Measurements from ENCODE around the gene GET3.
A peak's percentile ranks its signal among the peaks of the same experiment; 100 is the strongest.
"Not testable (repeated sequence)": the region's sequence is repeated elsewhere in the genome, so short reads cannot be mapped to it uniquely, and the experiment has no call there.

The GET3 gene

DNA sequence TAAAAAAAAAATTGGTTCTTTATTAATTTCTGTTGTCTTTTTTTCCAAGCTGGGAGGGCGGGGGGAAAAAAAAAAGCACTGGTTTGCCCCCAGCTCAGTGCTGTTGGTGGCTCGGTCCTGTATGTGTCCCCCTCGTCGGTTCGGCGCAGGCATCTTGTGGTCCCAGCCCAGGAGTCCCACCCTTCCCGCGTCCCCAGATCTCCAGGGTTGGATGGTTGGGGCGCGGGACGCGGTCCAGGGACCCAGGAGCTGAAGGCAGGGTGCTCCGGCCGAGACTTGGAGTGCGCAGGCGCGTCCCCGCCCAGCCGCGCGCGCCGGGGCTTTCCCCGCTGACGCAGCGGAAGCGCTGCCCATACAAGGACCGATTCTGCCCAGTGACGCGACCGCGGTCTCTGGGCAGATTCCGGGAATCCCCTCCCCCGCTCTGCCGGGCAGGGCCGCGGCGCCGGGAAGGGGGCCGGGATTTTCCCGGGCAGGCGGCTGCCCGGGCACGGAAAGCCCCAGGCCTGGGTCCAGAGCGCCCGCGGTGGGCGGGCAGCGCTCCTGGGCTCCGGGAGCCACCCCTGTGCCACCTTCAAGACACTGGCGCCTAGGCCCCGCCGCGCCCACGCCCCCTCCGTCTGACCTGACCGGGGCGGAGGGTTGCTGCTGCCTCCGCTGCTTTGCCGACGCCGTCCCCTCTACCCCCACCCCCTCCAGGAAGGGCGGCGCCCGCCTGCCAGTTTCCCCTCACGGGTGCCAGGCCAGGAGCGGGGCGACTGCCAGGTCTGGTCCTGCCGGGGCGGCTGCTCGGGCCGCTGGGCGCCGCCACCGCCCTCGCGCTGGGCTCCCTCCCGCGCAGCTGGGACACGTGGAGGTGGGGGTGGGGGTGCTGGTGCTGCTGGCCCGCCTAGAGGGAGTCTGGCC is 56.2 kb downstream of the GET3 start:
- DNase-seq: peak; percentile 54 to 87

DNA sequence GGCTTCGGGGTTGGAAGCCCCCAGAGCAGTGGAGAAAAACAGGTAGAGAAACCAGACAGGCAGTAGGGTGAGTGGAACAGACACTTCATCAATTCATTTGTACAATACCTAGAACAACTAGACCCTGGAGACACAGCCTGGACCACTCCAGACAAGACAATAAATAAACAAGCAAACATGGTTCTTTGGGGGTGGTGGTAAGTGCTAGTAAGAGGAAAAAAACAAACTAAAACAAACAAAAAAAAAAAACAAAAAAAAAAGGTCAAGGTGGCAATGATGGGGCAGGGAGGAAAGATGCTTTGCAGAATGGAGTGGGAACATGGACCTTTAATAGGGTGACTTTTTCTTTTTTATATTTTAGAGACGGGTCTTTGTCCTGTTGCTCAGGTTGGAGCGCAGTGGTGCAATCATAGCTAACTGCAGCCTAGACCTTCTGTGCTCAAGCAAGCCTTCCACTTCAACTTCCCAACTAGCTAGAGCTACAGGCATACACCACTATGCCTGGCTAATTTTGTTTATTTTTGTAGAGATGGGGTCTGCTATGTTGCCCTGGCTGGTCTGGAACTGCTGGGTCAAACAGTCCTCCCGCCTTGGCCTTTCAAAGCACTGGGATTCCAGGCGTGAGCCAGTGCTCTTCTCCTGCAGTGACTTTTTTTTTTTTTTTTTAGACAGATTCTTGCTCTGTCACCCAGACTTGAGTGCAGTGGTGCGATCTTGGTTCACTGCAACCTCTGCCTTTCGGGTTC is 57.1 kb downstream of the GET3 start:
- DNase-seq: no peak

DNA sequence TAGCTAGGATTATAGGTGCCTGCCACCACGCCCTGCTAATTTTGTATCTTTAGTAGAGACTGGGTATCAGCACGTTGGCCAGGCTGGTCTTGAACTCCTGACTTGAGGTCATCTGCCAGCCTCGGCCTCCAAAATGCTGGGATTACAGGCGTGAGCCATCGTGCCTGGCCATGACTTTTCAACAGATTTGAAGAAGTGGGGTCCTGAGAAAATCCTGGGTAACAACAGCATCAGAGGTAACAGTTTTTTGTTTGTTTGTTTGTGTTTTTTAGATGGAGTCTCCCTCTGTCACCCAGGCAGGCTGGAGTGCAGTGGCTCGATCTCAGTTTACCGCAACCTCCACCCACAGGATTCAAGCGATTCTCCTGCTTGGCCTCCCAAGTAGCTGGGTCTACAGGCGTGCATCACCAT is 57.7 kb downstream of the GET3 start:
- DNase-seq: no peak

DNA sequence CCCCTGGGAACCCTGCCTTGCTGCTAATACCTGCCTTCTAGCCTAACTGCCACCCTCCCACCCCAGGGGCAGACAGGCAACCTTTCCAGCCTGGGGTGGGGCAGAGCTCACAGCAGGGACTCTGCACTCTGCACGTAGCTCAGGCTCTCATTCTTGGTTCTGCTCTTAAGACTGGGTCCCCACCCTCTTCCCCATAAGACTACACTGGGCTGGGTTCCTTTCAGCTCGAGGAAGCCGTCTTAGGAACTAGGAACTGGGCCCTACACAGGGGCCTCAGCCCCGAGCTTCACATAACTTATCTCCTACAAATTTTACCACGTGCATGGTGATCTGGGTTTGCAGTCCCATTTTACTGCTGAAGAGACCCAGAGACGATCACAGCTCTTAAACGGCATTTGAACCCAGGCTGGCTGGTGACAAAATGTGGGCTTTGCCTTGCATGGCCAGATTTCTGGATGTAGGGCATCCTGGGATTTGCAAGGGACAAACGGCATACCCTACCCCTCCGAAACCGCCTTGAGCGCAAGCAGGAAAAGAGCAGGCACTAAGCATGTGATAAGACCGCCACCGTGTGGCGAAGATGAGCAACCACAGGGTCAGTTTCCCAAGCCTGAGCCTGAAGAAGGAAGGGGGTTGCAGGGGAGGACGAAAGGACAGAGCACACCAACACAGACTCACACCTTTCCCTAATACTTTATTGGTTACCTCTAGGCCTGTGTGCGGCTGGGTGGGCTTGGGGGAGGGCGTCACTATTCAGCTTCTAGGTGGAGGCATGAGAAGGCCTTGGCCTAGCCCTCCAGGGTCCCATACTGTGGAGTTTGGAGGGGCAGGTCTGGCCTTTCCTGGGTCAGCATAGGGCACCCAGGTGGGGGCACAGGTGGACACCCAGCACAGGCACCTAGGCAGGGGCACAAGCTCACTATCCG is 59.1 kb downstream of the GET3 start:
- peak; percentile 50 to 76 for DNase-seq

DNA sequence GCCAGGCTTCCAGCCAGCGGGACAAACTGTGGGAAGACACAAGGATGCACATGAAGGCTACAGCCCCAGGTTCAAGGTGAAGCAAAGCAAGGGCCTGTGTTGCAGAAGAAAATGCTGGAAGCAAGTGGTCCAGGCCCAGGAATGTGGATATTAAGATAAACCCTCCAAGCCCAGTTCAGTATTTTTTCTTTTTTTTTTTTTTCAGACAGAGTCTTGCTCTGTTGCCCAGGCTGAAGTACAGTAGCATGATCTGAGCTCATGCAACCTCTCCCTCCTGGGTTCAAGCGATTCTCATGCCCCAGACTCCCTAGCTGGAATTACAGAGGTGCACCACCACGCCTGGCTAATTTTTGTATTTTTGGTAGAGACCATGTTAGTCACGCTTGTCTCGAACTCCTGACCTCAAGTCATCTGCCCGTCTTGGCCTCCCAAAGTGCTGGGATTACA is 59.9 kb downstream of the GET3 start:
- no peak for DNase-seq

DNA sequence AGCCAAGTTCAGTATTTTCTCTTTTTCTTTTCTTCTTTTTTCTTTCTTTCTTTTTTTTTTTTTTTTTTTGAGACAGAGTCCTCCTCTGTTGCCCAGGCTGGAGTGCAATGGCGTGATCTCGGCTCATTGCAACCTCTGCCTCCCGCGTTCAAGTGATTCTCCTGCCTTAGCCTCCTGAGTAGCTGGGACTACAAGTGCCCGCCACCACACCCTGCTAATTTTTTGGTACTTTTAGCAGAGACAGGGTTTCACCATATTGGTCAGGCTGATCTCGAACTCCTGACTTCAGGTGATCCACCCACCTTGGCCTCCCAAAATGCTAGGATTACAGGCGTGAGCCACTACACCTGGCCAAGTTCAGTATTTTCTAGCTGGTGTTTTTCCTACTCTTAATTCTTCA is 60.3 kb downstream of the GET3 start:
- DNase-seq: not testable (repeated sequence)

All from NCI-H526 (cell line).